HepG2 (cell line): Measurements from ENCODE around the gene CHKA.

ENCODE experiments used
- ESRRA ChIP-seq: sonication (generic); formaldehyde crosslinking; IDR thresholded peaks from 2 replicates; pipeline ENCODE4 v1.5.1; 2020; ENCODE audit warnings: mild to moderate bottlenecking, low read depth, missing genetic modification reagents
- GABPA ChIP-seq, 2 experiments: IDR thresholded peaks; 2 replicates each; pipeline ENCODE4 v1.6.1; 2011 to 2016; ENCODE audit warnings: low read depth in 2 of 2, low read length in 1 of 2, missing biosample characterization in 1 of 2, missing genetic modification characterization in 1 of 2
- HBP1 ChIP-seq: IDR thresholded peaks from 2 replicates; pipeline ENCODE4 v1.6.1; 2016; ENCODE audit warnings: low read depth, control low read depth
- MAFK ChIP-seq, 2 experiments: IDR thresholded peaks in 1 of 2; conservative IDR thresholded peaks in 1 of 2; 2 replicates each; pipeline ENCODE4 v1.6.1; 2011; ENCODE audit warnings: improper control_type of control experiment in 2 of 2, low read length in 2 of 2
- RFX5 ChIP-seq: IDR thresholded peaks from 2 replicates; pipeline ENCODE4 v1.6.1; 2011; ENCODE audit warnings: low read depth, low read length, improper control_type of control experiment
- ZNF781 ChIP-seq: sonication (generic); formaldehyde crosslinking; IDR thresholded peaks from 2 replicates; pipeline ENCODE4 v1.5.1; 2020; ENCODE audit warnings: borderline replicate concordance, mild to moderate bottlenecking, missing genetic modification reagents; ENCODE audit errors: not compliant biosample characterization
- ZSCAN29 ChIP-seq: sonication (generic); formaldehyde crosslinking; conservative IDR thresholded peaks from 2 replicates; pipeline ENCODE4 v1.4.0; 2020; ENCODE audit warnings: mild to moderate bottlenecking, missing genetic modification reagents

- TF ChIP-seq GABPA (IDR thresholded peaks at IDR 0.05; ENCODE audit: low read depth, low read length) = no peak
- TF ChIP-seq GABPA (CRISPR knock-in tag; IDR thresholded peaks at IDR 0.05; ENCODE audit: low read depth) = no peak
- TF ChIP-seq MAFK (conservative IDR thresholded peaks at IDR 0.05 in 1 of 2, IDR thresholded peaks at IDR 0.05 in 1 of 2; ENCODE audit: low read length in 2 of 2) = no peak
- no peak for TF ChIP-seq ESRRA (CRISPR knock-in tag)
- no peak for TF ChIP-seq ZSCAN29 (CRISPR knock-in tag)
- TF ChIP-seq RFX5 = no peak
- TF ChIP-seq ZNF781 = no peak
- TF ChIP-seq HBP1 (CRISPR knock-in tag) = no peak
These were observed 107.5 kb downstream of the CHKA start for GRCh38 chr11:68013611-68014156.
